Tibial nerve (tissue), 4 donors: Measurements from ENCODE around the gene ALPL. TPM values are rescaled to one million over a fixed set of nuclear protein-coding genes. Genes with fewer than 3 reads are reported as not detected.

Experiments
- DNase-seq, 2 donors: peaks; one replicate each; pipeline ENCODE4 v3.0.0-alpha.2; 2019; ENCODE audit warnings: low spot score in 2 of 2
- H3K27ac ChIP-seq, 4 donors: fragments of 200-600 bp; sonication (generic) in 3 of 4; one replicate each; pipeline ENCODE4 v1.5.1; 2017 to 2019; ENCODE audit warnings: mild to moderate bottlenecking in 1 of 4
- H3K27me3 ChIP-seq, 2 donors: fragments of 200-600 bp; sonication (generic) in 1 of 2; one replicate each; pipeline versions ENCODE4 v1.5.1 to v1.6.0; 2017 to 2019
- H3K36me3 ChIP-seq, 3 donors: fragments of 200-600 bp; sonication (generic); one replicate each; pipeline ENCODE4 v1.5.1; 2018 to 2019
- H3K4me1 ChIP-seq, 4 donors: fragments of 200-600 bp; sonication (generic) in 3 of 4; one replicate each; pipeline ENCODE4 v1.5.1; 2017 to 2019
- H3K4me3 ChIP-seq, 4 donors: fragments of 200-600 bp; sonication (generic) in 3 of 4; one replicate each; pipeline ENCODE4 v1.5.1; 2017 to 2019; ENCODE audit warnings: mild to moderate bottlenecking in 1 of 4, moderate library complexity in 1 of 4
- H3K9me3 ChIP-seq, 4 donors: fragments of 200-600 bp; sonication (generic) in 3 of 4; one replicate each; pipeline ENCODE4 v1.5.1; 2017 to 2019
- EP300 ChIP-seq, 2 donors: sonication (generic); formaldehyde crosslinking; IDR thresholded peaks; one replicate each; pipeline ENCODE4 v1.6.1; 2017; ENCODE audit warnings: antibody characterized with exemption in 2 of 2, mild to moderate bottlenecking in 1 of 2
- POLR2A ChIP-seq, 2 donors: fragments of 450-650 bp; IDR thresholded peaks; one replicate each; pipeline ENCODE4 v1.6.1; 2017; ENCODE audit warnings: antibody characterized with exemption in 2 of 2, mild to moderate bottlenecking in 2 of 2, moderate library complexity in 2 of 2
- WGBS, 2 donors: methylation state at CpG; one replicate each; pipeline ENCODE4 v1.1.5; 2018; 5-methylcytosine and 5-hydroxymethylcytosine counted together
- total RNA-seq, 4 donors: library from RNA; depleted of rRNA; stranded (reverse); fragments of >200 nt; gene quantifications; one replicate each; pipeline ENCODE4 v1.1.0, GENCODE V29; 2016
- TF ChIP-seq, protein P1 (sequence below), 5 experiments: fragments of 200-600 bp in 3 of 5; fragments of 450-650 bp in 2 of 5; sonication (generic) in 3 of 5; IDR thresholded peaks; one replicate each; pipeline ENCODE4 v1.5.1; 2016 to 2019; ENCODE audit warnings: antibody characterized with exemption in 5 of 5, mild to moderate bottlenecking in 3 of 5, moderate library complexity in 2 of 5

Gene ALPL
- total RNA-seq, 4 donors from 2014 or later, result 3.9 to 19.2 (median 7.5) TPM

DNA sequence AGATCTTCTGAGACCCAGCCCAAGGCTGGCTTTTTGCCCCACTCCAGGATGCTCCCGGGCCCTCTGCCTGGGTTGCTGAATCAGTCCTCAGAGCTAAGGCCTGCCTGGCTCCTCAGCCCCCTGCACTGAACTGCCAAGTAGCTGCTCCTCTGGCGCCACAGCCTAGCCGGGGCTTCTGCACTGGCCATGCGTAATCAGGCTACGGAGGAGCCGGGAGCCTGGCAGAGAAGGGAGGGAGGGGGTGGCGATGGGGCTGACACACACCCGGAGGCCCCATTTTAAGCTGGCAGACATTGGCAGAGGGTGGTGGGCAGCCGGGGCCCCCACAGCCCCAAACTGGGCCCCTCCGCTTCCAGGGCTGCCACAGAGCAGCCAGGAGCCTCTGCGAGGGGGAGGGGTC, 38.7 kb downstream of the ALPL start:
- TF ChIP-seq, protein P1, sequence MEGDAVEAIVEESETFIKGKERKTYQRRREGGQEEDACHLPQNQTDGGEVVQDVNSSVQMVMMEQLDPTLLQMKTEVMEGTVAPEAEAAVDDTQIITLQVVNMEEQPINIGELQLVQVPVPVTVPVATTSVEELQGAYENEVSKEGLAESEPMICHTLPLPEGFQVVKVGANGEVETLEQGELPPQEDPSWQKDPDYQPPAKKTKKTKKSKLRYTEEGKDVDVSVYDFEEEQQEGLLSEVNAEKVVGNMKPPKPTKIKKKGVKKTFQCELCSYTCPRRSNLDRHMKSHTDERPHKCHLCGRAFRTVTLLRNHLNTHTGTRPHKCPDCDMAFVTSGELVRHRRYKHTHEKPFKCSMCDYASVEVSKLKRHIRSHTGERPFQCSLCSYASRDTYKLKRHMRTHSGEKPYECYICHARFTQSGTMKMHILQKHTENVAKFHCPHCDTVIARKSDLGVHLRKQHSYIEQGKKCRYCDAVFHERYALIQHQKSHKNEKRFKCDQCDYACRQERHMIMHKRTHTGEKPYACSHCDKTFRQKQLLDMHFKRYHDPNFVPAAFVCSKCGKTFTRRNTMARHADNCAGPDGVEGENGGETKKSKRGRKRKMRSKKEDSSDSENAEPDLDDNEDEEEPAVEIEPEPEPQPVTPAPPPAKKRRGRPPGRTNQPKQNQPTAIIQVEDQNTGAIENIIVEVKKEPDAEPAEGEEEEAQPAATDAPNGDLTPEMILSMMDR (IDR thresholded peaks at IDR 0.05), result no peak
- TF ChIP-seq POLR2A (IDR thresholded peaks at IDR 0.05) (no peak), EP300 (IDR thresholded peaks at IDR 0.05) (no peak)
- H3K9me3 ChIP-seq, result no peaks in the 10 kb centered on the region
- no peak overlapping the region for H3K4me3 ChIP-seq
- H3K4me1 ChIP-seq, result no peaks in the 10 kb centered on the region
- no peaks in the 10 kb centered on the region for H3K36me3 ChIP-seq
- DNase-seq, result no peak
- H3K27me3 ChIP-seq, result no peaks in the 10 kb centered on the region
- WGBS, 2 donors, result 70 to 81% methylated on average over 11 of the region's 11 CpGs
- H3K27ac ChIP-seq, result no peak overlapping the region

DNA sequence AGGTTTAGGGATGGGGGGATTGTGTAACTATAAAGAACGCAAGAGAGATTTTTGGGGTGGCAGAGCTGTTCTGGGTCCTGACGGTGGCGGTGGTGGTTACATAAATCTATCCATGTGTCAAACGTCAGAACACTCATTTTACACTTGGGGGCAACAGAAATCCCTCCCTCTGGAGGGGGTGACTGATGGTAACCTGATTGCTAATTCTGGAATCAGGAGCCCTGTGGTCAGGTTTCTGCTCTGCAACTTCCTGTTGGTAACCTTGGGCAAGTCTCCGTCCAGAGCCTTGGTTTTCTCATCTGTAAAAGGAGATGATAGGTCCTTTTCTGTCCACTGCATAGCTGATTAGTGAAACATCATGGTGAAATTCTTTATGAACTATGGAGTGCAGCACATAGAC, 40.9 kb downstream of the ALPL start:
- DNase-seq, result no peak
- Histone ChIP-seq H3K4me1 (peaks cover 0 to 5% (median 0%) of the 10 kb centered on the region in 4 donors), H3K4me3 (no peak overlapping the region), H3K27me3 (peaks cover 0 to 8% of the 10 kb centered on the region in 2 donors), H3K36me3 (no peaks in the 10 kb centered on the region), H3K27ac (no peak overlapping the region), H3K9me3 (no peaks in the 10 kb centered on the region)
- 64 to 65% methylated on average over 5 of the region's 5 CpGs for WGBS, 2 donors
- TF ChIP-seq POLR2A (IDR thresholded peaks at IDR 0.05) (no peak), EP300 (IDR thresholded peaks at IDR 0.05) (no peak)
- TF ChIP-seq, protein P1 (IDR thresholded peaks at IDR 0.05), result no peak

DNA sequence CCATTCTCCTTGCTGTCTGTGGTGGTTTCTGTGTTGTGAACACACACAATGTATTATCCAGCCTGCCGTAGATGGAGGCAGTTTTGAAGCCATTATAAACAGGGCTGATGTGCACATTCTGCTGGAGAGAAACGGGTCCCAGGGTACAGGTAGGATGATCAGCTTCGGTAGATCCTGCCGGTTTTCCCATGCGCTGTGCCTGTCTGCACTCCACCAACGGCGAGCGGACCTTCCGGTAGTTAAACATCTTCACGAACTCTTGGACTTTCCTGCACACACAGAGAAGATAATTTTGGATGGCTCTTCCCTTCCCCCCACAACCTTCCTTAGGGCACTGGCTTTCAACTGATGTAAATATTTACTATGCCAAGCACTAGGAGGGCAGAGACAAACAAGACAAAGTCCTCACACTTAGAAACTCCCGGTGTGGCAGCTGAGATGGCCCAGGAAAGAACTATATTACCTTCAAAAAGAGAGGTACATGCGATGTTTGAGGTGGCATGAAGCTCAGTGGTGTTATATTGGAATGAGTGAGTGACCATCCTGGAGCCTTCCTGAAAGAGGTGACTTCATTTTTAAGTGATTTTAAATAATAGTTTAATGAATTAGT, 41.7 kb downstream of the ALPL start:
- Histone ChIP-seq H3K4me1 (peaks cover 0 to 5% (median 0%) of the 10 kb centered on the region in 4 donors), H3K27ac (no peak overlapping the region), H3K27me3 (peaks cover 0 to 8% of the 10 kb centered on the region in 2 donors), H3K36me3 (no peaks in the 10 kb centered on the region), H3K4me3 (no peak overlapping the region), H3K9me3 (no peaks in the 10 kb centered on the region)
- 80 to 87% methylated on average over 12 of the region's 12 CpGs for WGBS, 2 donors
- no peak for DNase-seq
- TF ChIP-seq EP300 (IDR thresholded peaks at IDR 0.05) (no peak), POLR2A (IDR thresholded peaks at IDR 0.05) (no peak)
- TF ChIP-seq, protein P1 (IDR thresholded peaks at IDR 0.05), result no peak

DNA sequence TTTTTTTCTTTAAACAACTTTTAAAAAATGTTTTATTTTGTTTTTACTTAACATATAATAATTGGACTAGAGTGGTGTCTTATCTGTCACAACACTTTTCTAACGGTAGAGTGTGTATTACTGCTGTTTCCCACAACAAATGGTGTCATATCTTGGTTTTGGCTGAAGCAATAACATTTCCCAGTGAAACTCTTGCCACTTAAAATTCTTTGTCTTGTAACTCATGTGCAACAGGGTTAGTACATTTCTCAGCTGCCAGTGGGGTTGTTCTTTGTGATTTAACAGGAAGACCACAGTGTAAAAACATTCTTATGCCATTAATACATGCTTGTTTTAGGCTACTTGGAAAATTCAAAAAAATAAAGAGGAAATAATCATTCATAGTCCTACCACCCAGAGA, 43.5 kb downstream of the ALPL start:
- Histone ChIP-seq H3K27ac (no peak overlapping the region), H3K27me3 (peaks cover 0 to 8% of the 10 kb centered on the region in 2 donors), H3K4me1 (peaks cover 0 to 5% (median 0%) of the 10 kb centered on the region in 4 donors), H3K4me3 (no peak overlapping the region), H3K36me3 (no peaks in the 10 kb centered on the region), H3K9me3 (no peaks in the 10 kb centered on the region)
- TF ChIP-seq, protein P1 (IDR thresholded peaks at IDR 0.05), result no peak
- TF ChIP-seq EP300 (IDR thresholded peaks at IDR 0.05) (no peak), POLR2A (IDR thresholded peaks at IDR 0.05) (no peak)
- DNase-seq, result no peak
- WGBS, 2 donors, result 9 to 13% methylated on average over 1 of the region's 1 CpG

DNA sequence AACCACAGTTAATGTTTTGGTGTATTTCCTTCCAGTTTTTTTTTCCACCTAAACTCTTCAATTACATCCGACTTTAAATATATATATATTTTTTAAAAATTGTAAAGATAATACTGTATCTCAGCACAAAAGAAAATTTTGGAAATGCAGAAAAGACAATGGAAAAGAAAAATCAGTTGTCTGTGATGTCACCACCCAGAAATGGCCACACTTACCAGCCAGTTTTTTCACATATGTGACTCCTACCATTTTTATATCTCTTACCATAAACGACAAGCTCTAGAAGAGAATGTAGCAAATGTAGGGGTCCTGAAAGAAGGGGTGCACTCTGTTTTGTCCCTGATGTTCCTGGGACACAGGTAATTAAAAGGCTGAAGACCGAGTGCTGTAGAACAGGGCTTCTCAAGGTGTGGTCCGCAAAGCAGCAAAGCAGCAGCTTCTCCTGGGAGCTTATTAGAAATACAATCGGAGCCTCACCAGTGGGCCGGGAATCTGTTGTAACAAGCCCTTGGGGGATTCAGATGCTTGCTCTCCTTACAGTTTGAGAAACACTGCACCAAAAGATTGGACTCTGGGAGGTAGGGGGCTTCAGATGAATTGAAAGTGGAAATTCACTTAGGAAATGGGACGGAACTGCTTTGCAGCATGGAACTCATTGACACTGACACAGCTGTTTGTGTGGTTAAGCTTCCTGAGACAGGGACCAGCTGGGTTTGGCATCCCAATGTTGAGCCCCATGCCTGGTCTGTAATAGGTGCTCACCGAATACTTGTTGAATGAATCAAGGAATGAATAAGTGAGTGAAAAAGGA, 44.1 kb downstream of the ALPL start:
- TF ChIP-seq POLR2A (IDR thresholded peaks at IDR 0.05) (no peak), EP300 (IDR thresholded peaks at IDR 0.05) (no peak)
- TF ChIP-seq, protein P1 (IDR thresholded peaks at IDR 0.05), result no peak
- Histone ChIP-seq H3K4me3 (no peak overlapping the region), H3K27me3 (peaks cover 0 to 12% of the 10 kb centered on the region in 2 donors)

More for the DNA sequence above, 44.1 kb downstream of the ALPL start:
- WGBS, 2 donors, result 51 to 55% methylated on average over 8 of the region's 8 CpGs
- Histone ChIP-seq H3K4me1 (peaks cover 0 to 5% (median 0%) of the 10 kb centered on the region in 4 donors), H3K9me3 (no peaks in the 10 kb centered on the region), H3K27ac (no peak overlapping the region), H3K36me3 (no peaks in the 10 kb centered on the region)
- DNase-seq, result no peak
